ENCODE data around the gene WDFY4.

- no peak for TF ChIP-seq CTCF (conservative IDR thresholded peaks at IDR 0.05; ENCODE audit: low read depth in 2 of 2)
- TF ChIP-seq REST (IDR thresholded peaks at IDR 0.05; ENCODE audit: unreplicated experiment), result no peak
These were observed 19.0 kb downstream of the WDFY4 start for GRCh38 chr10:48703531-48704122.
